Ishikawa (cell line): Measurements from ENCODE around the gene C4orf33.

ENCODE experiments used
- NFIC ChIP-seq: IDR thresholded peaks from 2 replicates; pipeline ENCODE4 v1.6.1; 2012
- TCF12 ChIP-seq: IDR thresholded peaks from 2 replicates; pipeline ENCODE4 v1.6.1; 2012; ENCODE audit warnings: low read depth

DNA sequence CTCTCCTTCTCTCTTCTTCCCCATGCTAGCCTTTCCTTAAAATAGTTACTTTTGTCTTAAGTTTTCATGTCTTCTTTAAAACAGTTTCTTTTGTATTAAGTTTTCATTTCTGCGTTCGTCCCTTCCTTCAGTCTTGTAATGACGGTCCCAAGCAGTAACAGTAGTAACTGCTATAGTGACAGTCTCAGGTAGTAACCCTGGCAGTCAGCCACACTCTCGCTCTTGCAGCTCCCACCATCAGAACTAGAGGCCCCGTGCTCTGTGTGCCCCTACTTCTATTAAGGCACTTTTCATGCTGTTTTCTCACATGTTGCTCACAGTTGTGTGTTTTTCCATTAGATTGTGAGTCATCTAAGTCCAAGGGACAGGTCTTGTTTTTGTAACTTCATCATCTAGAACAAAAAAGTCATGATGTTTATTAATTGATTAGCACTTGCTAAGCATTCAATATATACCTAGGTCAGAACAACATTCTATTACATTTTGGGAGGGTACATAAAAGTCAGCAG is 49.3 kb downstream of the C4orf33 start:
- TF ChIP-seq TCF12: no peak
- TF ChIP-seq NFIC: no peak
